ENCODE data around the gene ARHGEF19.
A peak's percentile ranks its signal among the peaks of the same experiment; 100 is the strongest.

GRCh38 chr1:16187748-16188401 lies 24.6 kb downstream of the ARHGEF19 start:
- TF ChIP-seq CTCF (IDR thresholded peaks at IDR 0.05; ENCODE audit: poor library complexity) (peak; percentile 98), EZH2 (IDR thresholded peaks at IDR 0.05; ENCODE audit: borderline replicate concordance) (no peak)
